Activated naive CD4-positive, alpha-beta T cell treated with anti-CD3 and anti-CD28 coated beads, Interleukin-2, amount 50 U/mL, for 16 hours (primary cell): ENCODE measurements around the gene WBP2NL.
"Not testable (repeated sequence)": the region's sequence is repeated elsewhere in the genome, so short reads cannot be mapped to it uniquely, and the experiment has no call there.

ENCODE experiments used
- DNase-seq: peaks from one replicate; pipeline ENCODE4 v3.0.0-alpha.2; 2020

WBP2NL gene

GRCh38 chr22:42039271-42039670 lies 40.7 kb downstream of the WBP2NL start:
- DNase-seq: no peak

GRCh38 chr22:42041784-42042183 lies 43.2 kb downstream of the WBP2NL start:
- DNase-seq: no peak

- no peak for DNase-seq
Observed at GRCh38 chr22:42050641-42051180, 52.1 kb downstream of the WBP2NL start.

GRCh38 chr22:42052765-42053164 lies 54.2 kb downstream of the WBP2NL start:
- no peak for DNase-seq

GRCh38 chr22:42056757-42057511 lies 58.3 kb downstream of the WBP2NL start:
- DNase-seq: no peak

GRCh38 chr22:42060489-42060888 lies 61.9 kb downstream of the WBP2NL start:
- DNase-seq: no peak

- DNase-seq: no peak
Observed at GRCh38 chr22:42061041-42061440, 62.5 kb downstream of the WBP2NL start.

GRCh38 chr22:42062506-42063170 lies 64.0 kb downstream of the WBP2NL start:
- no peak for DNase-seq

- DNase-seq: no peak
Observed at GRCh38 chr22:42064629-42065028, 66.0 kb downstream of the WBP2NL start.

- DNase-seq: no peak
Observed at GRCh38 chr22:42065438-42066125, 67.0 kb downstream of the WBP2NL start.

- DNase-seq: no peak
Observed at GRCh38 chr22:42066126-42066761, 67.7 kb downstream of the WBP2NL start.

- no peak for DNase-seq
Observed at GRCh38 chr22:42066937-42067336, 68.3 kb downstream of the WBP2NL start.

GRCh38 chr22:42067671-42068251 lies 69.2 kb downstream of the WBP2NL start:
- no peak for DNase-seq

- DNase-seq: no peak
Observed at GRCh38 chr22:42068291-42068690, 69.7 kb downstream of the WBP2NL start.

GRCh38 chr22:42069801-42070516 lies 71.4 kb downstream of the WBP2NL start:
- DNase-seq: no peak

GRCh38 chr22:42070517-42071422 lies 72.2 kb downstream of the WBP2NL start, which contains the start of gene NAGA:
NAGA (minus strand) TSS chr22:42070812; CDS start chr22:42070297, 515 bp downstream.
- peak; percentile 92 for DNase-seq

GRCh38 chr22:42071508-42071907 lies 72.9 kb downstream of the WBP2NL start:
- DNase-seq: not testable (repeated sequence)

GRCh38 chr22:42072606-42073330 lies 74.2 kb downstream of the WBP2NL start:
- DNase-seq: no peak

GRCh38 chr22:42073621-42074041 lies 75.0 kb downstream of the WBP2NL start:
- no peak for DNase-seq
